HepG2 (cell line): ENCODE measurements around the gene TRIM31. TPM values are rescaled to one million over a fixed set of nuclear protein-coding genes. Genes with fewer than 3 reads are reported as not detected.

Experiments
- CENPT ChIP-seq: sonication (generic); formaldehyde crosslinking; IDR thresholded peaks from 2 replicates; pipeline ENCODE4 v1.8.0; 2022; ENCODE audit warnings: low read depth, mild to moderate bottlenecking, moderate library complexity, missing genetic modification reagents
- DNMT3B ChIP-seq: conservative IDR thresholded peaks from 2 replicates; pipeline ENCODE4 v1.6.1; 2016; ENCODE audit warnings: missing biosample characterization, control low read depth
- FOXA3 ChIP-seq: IDR thresholded peaks from 2 replicates; pipeline ENCODE4 v1.6.1; 2016; ENCODE audit warnings: missing genetic modification reagents, missing compliant biosample characterization
- GABPA ChIP-seq, 2 experiments: IDR thresholded peaks; 2 replicates each; pipeline ENCODE4 v1.6.1; 2011 to 2016; ENCODE audit warnings: low read depth in 2 of 2, low read length in 1 of 2, missing biosample characterization in 1 of 2, missing genetic modification characterization in 1 of 2
- HNRNPUL1 ChIP-seq: fragments of 200-400 bp; formaldehyde crosslinking; IDR thresholded peaks from 2 replicates; pipeline ENCODE4 v1.6.1; 2017; ENCODE audit warnings: low read depth, mild to moderate bottlenecking, low read length, moderate library complexity
- SMAD3 ChIP-seq: sonication (generic); formaldehyde crosslinking; IDR thresholded peaks from 2 replicates; pipeline ENCODE4 v1.4.0; 2020; ENCODE audit warnings: missing genetic modification reagents
- ZNF20 ChIP-seq: sonication (generic); formaldehyde crosslinking; IDR thresholded peaks from 2 replicates; pipeline ENCODE4 v1.4.0; 2020; ENCODE audit warnings: mild to moderate bottlenecking, moderate library complexity, missing genetic modification reagents
- polyA plus RNA-seq, 8 experiments: library from polyadenylated mRNA; depleted of rRNA in 3 of 8; stranded (reverse) in 7 of 8; unstranded in 1 of 8; fragments of >200 nt; fragmentation: Illumina TruSeq in 4 of 8; extraction: Trizol in 4 of 8; gene quantifications; 2 replicates each; pipeline versions ENCODE4 v1.2.1 to v1.2.3, GENCODE V29; 2011 to 2016; ENCODE audit warnings: low read depth in 4 of 8, missing spikeins in 1 of 8, mixed read lengths in 1 of 8; ENCODE audit not compliant: insufficient read depth in 1 of 8
- total RNA-seq, 5 experiments: library from RNA; depleted of rRNA; stranded (reverse); fragments of >200 nt; fragmentation: Illumina TruSeq; extraction: Trizol; gene quantifications; 2 replicates each; pipeline ENCODE4 v1.2.3, GENCODE V29; 2016; ENCODE audit warnings: low read depth in 1 of 5
- TF ChIP-seq, protein P1 (sequence below), 2 experiments: fragments of 450-650 bp in 1 of 2; sonication (generic) in 1 of 2; formaldehyde crosslinking in 1 of 2; IDR thresholded peaks; 2 replicates each; pipeline versions ENCODE4 v1.6.1 to v1.8.0; 2016 to 2022; ENCODE audit warnings: antibody characterized with exemption in 1 of 2, mild to moderate bottlenecking in 1 of 2, missing genetic modification reagents in 1 of 2
- TF ChIP-seq, protein P2 (sequence below): sonication (generic); formaldehyde crosslinking; IDR thresholded peaks from 2 replicates; pipeline ENCODE4 v1.5.0; 2020; ENCODE audit warnings: missing genetic modification reagents, mild to moderate bottlenecking, borderline replicate concordance
- TF ChIP-seq, protein P3 (sequence below): sonication (generic); formaldehyde crosslinking; IDR thresholded peaks from 2 replicates; pipeline ENCODE4 v1.4.0; 2020; ENCODE audit warnings: missing genetic modification reagents
- TF ChIP-seq, protein P4 (sequence below): IDR thresholded peaks from 2 replicates; pipeline ENCODE4 v1.6.1; 2012; ENCODE audit warnings: inconsistent platforms
- TF ChIP-seq, protein P5 (sequence below): IDR thresholded peaks from 2 replicates; pipeline ENCODE4 v1.6.1; 2012; ENCODE audit warnings: low read depth, low read length, improper control_type of control experiment
- TF ChIP-seq, protein P6 (sequence below): sonication (generic); formaldehyde crosslinking; IDR thresholded peaks from 2 replicates; pipeline ENCODE4 v1.5.0; 2020; ENCODE audit warnings: missing genetic modification reagents, mild to moderate bottlenecking, borderline replicate concordance

Gene TRIM31
- total and polyA plus RNA-seq, 2 of the 13 experiments (the other 11 are each of a cell fraction or from before 2014, with no cell fraction given), result 0.13 to 0.51 TPM

DNA sequence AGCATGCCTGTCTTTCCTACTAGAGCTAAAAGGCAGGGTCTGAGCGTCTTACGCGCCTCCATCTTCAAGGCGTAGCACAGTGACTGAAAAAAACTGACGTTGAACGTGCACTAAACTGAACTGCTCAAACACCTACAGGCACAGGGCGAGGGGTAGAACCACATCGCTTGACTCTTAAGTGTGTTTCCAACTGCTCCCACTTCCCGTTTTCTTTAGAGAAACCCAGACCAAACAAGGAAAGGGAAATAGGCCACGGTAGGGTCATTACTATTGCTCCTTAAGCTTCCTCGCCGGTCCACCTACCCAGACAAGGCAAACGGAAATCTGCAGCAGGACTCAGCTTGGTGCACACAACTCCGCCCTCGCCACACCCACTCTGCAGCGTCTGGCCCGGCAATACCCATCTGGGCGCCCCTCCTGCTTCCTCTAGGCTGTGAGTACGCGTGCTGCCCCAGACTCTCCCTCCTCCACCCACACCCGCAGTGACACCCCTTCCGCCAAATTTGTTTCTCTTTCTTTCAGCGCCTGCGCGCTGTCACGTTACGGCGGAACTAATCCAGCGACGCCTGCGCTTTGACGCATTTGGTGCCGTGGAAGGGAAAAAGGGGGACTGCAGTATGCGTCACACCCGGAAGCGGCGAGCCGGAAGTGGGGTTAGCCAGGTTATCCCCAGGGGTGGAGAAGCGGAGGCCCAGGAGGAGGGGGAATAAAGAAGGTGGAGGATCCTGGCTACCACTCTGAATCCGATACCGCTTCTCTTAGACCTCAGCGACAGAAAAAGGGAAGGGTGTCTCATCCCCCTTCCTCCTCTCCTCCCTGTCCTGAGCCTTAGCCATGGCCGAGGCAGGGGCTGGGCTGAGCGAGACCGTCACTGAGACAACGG, 46.1 kb downstream of the TRIM31 start, which contains the start of gene PPP1R11 (continued):
- TF ChIP-seq, protein P1, sequence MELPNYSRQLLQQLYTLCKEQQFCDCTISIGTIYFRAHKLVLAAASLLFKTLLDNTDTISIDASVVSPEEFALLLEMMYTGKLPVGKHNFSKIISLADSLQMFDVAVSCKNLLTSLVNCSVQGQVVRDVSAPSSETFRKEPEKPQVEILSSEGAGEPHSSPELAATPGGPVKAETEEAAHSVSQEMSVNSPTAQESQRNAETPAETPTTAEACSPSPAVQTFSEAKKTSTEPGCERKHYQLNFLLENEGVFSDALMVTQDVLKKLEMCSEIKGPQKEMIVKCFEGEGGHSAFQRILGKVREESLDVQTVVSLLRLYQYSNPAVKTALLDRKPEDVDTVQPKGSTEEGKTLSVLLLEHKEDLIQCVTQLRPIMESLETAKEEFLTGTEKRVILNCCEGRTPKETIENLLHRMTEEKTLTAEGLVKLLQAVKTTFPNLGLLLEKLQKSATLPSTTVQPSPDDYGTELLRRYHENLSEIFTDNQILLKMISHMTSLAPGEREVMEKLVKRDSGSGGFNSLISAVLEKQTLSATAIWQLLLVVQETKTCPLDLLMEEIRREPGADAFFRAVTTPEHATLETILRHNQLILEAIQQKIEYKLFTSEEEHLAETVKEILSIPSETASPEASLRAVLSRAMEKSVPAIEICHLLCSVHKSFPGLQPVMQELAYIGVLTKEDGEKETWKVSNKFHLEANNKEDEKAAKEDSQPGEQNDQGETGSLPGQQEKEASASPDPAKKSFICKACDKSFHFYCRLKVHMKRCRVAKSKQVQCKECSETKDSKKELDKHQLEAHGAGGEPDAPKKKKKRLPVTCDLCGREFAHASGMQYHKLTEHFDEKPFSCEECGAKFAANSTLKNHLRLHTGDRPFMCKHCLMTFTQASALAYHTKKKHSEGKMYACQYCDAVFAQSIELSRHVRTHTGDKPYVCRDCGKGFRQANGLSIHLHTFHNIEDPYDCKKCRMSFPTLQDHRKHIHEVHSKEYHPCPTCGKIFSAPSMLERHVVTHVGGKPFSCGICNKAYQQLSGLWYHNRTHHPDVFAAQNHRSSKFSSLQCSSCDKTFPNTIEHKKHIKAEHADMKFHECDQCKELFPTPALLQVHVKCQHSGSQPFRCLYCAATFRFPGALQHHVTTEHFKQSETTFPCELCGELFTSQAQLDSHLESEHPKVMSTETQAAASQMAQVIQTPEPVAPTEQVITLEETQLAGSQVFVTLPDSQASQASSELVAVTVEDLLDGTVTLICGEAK (IDR thresholded peaks at IDR 0.05), result peak; percentile 93
- TF ChIP-seq, protein P1 (CRISPR knock-in tag; IDR thresholded peaks at IDR 0.05), result peak; percentile 51
- TF ChIP-seq, protein P2, sequence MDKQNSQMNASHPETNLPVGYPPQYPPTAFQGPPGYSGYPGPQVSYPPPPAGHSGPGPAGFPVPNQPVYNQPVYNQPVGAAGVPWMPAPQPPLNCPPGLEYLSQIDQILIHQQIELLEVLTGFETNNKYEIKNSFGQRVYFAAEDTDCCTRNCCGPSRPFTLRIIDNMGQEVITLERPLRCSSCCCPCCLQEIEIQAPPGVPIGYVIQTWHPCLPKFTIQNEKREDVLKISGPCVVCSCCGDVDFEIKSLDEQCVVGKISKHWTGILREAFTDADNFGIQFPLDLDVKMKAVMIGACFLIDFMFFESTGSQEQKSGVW (CRISPR knock-in tag), result no peak
- TF ChIP-seq, protein P3, sequence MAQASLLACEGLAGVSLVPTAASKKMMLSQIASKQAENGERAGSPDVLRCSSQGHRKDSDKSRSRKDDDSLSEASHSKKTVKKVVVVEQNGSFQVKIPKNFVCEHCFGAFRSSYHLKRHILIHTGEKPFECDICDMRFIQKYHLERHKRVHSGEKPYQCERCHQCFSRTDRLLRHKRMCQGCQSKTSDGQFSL (CRISPR knock-in tag), result 0 out of 2 replicates have a peak, but pooled peaks have one; percentile 45
- TF ChIP-seq DNMT3B (CRISPR knock-in tag) (no peak; the same call in 1 of the 2 replicates), GABPA (IDR thresholded peaks at IDR 0.05; ENCODE audit: low read depth, low read length) (peak; percentile 93), GABPA (CRISPR knock-in tag; IDR thresholded peaks at IDR 0.05; ENCODE audit: low read depth) (peak; percentile 99), HNRNPUL1 (no peak), CENPT (no peak), FOXA3 (peak; percentile 58; the same call in 1 of the 2 replicates), SMAD3 (CRISPR knock-in tag) (peak; percentile 44; the same call in 1 of the 2 replicates), ZNF20 (no peak)
- TF ChIP-seq, protein P4, sequence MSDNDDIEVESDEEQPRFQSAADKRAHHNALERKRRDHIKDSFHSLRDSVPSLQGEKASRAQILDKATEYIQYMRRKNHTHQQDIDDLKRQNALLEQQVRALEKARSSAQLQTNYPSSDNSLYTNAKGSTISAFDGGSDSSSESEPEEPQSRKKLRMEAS, result peak; percentile 95
- TF ChIP-seq, protein P5, sequence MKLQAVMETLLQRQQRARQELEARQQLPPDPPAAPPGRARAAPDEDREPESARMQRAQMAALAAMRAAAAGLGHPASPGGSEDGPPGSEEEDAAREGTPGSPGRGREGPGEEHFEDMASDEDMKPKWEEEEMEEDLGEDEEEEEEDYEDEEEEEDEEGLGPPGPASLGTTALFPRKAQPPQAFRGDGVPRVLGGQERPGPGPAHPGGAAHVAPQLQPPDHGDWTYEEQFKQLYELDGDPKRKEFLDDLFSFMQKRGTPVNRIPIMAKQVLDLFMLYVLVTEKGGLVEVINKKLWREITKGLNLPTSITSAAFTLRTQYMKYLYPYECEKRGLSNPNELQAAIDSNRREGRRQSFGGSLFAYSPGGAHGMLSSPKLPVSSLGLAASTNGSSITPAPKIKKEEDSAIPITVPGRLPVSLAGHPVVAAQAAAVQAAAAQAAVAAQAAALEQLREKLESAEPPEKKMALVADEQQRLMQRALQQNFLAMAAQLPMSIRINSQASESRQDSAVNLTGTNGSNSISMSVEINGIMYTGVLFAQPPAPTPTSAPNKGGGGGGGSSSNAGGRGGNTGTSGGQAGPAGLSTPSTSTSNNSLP, result peak; percentile 43; the same call in 1 of the 2 replicates
- TF ChIP-seq, protein P6, sequence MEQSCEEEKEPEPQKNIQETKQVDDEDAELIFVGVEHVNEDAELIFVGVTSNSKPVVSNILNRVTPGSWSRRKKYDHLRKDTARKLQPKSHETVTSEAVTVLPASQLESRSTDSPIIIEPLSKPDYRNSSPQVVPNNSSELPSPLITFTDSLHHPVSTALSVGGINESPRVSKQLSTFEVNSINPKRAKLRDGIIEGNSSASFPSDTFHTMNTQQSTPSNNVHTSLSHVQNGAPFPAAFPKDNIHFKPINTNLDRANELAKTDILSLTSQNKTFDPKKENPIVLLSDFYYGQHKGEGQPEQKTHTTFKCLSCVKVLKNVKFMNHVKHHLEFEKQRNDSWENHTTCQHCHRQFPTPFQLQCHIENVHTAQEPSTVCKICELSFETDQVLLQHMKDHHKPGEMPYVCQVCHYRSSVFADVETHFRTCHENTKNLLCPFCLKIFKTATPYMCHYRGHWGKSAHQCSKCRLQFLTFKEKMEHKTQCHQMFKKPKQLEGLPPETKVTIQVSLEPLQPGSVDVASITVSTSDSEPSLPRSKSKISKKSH (CRISPR knock-in tag), result peak; percentile 72
